Activated T-cell treated with anti-CD3 and anti-CD28 coated beads, Interleukin-2, amount 50 U/mL, for 24 hours (primary cell): ENCODE data around the gene HID1.

ENCODE experiments used
- DNase-seq: peaks from one replicate; pipeline ENCODE4 v3.0.0-alpha.2; 2020
- H3K27ac Mint-ChIP-seq: 2 replicates; pipeline ENCODE4 v1.8.0; 2020; ENCODE audit warnings: mild to moderate bottlenecking, mixed read lengths
- H3K27me3 Mint-ChIP-seq: 2 replicates; pipeline ENCODE4 v1.8.0; 2020; ENCODE audit warnings: mixed read lengths
- H3K36me3 Mint-ChIP-seq: 2 replicates; pipeline ENCODE4 v1.8.0; 2020; ENCODE audit warnings: low read depth, mixed read lengths
- H3K4me1 Mint-ChIP-seq: 2 replicates; pipeline ENCODE4 v1.8.0; 2020; ENCODE audit warnings: low read depth, mixed read lengths
- H3K4me3 Mint-ChIP-seq: 2 replicates; pipeline ENCODE4 v1.8.0; 2020; ENCODE audit warnings: mild to moderate bottlenecking, moderate library complexity, mixed read lengths
- H3K9me3 Mint-ChIP-seq: 2 replicates; pipeline ENCODE4 v1.8.0; 2020; ENCODE audit warnings: mixed read lengths

The HID1 gene

DNA sequence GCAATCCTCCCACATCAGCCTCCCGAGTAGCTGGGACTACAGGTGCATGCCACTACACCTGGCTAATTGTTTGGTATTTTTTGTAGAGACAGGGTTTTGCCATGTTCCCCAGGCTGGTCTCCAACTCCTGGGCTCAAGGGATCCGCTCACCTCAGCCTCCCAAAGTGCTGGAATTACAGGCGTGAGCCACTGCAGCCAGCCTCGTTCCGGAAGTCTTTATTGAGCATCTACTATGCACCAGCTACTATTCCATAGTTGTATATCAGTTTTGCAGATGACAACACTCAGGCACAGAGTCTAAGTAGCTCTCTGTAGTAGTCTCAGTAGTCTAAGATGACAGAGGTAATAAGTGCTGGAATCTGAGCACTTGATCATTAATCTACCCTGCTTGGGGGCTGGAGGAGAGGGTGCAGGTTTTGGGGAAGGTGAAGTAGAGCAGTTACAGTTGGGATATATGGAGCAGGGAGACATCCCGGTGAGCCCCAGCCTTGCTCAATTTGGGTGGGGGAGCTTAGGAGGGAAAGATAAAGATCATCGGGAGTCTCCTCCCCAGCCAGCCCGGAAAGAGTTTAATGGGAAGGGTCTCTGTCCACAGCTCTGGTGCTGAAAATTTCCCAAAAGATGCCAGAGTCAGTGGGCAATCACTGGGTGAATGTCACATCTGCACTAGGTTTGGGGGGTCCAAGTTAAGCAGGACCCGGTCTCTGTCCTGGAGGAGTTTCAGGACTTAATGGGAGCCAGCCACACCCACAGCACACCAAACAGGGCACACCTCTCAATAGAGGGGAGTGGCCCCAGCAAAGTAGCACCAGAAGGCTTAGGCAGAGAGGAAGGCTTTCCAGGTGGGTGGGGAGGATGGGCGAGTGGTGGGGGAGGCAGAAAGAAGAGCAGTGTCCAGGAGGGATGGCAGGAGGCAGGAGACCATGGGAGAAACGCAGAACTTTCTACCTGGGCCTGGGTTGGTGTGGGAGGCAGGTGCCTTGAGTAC lies 35.2 kb downstream of the HID1 start:
- H3K4me3 Mint-ChIP-seq: no peak overlapping the region
- no peaks in the 10 kb centered on the region for H3K9me3 Mint-ChIP-seq
- H3K36me3 Mint-ChIP-seq: no peaks in the 10 kb centered on the region
- no peak overlapping the region for H3K27ac Mint-ChIP-seq
- DNase-seq: no peak
- peaks cover 73% of the 10 kb centered on the region for H3K27me3 Mint-ChIP-seq
- no peaks in the 10 kb centered on the region for H3K4me1 Mint-ChIP-seq

DNA sequence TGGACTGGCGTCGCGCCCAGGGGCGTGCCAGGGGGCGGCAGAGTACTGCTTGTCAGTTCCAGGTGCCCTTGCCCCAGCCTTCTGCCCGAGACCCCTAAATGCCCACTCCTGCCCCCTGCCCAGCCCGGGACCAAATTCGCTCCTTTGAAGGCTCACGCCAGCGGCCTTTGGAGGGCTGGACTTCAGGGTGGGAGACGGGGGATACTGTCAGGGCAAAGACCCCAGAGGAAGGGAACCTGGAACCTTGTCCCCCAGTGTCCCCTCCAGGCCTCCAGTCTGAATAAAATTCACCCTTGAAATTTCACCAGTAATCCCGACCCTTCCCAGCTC lies 36.1 kb downstream of the HID1 start:
- Mint-ChIP-seq H3K36me3 (no peaks in the 10 kb centered on the region), H3K9me3 (no peaks in the 10 kb centered on the region), H3K4me1 (no peaks in the 10 kb centered on the region), H3K4me3 (no peak overlapping the region), H3K27ac (no peak overlapping the region), H3K27me3 (peaks cover 76% of the 10 kb centered on the region)
- DNase-seq: no peak

DNA sequence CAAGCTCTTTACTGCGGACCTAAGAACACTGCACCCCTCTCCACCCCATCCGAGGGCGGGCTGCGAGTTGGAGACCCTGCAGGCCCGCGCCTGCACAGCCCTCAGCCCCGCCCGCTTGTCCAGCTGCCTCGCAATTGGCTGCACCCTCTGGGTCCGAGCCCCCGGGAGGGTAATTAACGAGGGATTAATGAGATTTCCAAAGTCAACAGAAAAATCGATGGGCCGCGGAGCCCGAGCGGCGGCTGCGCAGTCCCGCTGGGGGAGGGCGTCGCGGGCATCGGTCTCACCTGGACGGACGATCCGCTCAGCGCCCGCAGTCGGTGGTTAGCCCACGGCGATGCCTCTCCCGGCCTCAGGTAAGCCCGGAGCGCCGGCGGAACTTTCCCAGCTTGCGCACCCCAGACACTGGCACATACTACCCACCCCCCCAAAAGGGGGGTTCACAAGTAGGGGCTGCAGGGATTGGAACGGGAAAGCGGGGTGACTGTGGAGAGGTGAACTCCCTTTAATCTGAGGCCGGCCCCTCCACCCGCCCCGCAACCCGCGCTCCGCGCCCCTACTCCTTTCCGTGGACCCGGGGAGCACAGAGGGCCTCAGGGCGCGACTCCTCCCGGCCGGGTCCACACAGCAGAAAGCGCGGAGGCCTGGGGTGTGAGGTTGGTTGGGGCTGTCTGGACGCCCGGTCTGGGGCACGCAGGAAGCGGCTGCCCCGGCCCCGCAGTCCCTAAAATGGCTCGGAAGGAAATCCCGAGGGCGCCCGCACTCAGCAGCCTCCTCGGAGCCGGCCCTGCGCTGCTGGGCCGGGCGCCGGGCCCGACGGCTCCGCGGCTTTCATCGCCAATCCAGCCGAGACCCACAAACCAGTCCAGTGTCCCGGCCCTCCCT lies 36.7 kb downstream of the HID1 start, which contains the start of gene OTOP3:
OTOP3 (plus strand) TSS at position 314 of the 885 bp plus-strand sequence; CDS start at position 338, 24 bp downstream.
- H3K4me3 Mint-ChIP-seq: no peak within 1 kb of the TSS
- no peak within 1 kb of the TSS for H3K27ac Mint-ChIP-seq
- no peak for DNase-seq
- H3K4me1 Mint-ChIP-seq: no peaks in the 10 kb centered on the region
- H3K27me3 Mint-ChIP-seq: peaks cover 79% of the 10 kb centered on the region
- no peaks in the 10 kb centered on the region for H3K36me3 Mint-ChIP-seq
- no peaks in the 10 kb centered on the region for H3K9me3 Mint-ChIP-seq

DNA sequence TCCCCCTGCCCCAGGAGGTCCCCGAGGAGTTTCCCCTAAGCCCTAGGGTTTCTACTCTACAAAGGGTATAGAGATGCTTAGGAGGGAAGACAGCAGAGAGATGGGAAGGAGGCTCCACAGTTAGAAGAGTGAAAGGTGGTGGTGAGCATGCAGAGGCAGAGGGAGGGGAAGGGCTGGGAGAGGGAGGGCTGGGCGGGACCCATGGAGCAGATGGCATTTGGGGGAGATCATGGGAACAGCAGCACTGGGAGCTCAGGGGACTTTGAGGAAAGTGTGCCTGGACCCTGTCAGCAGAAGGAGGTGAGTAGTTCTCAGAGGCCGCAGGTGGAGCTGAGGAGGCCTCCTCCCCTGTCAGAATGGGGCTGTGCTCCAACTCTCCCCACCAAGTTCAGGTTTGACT lies 37.5 kb downstream of the HID1 start:
- no peaks in the 10 kb centered on the region for H3K9me3 Mint-ChIP-seq
- H3K27ac Mint-ChIP-seq: no peak overlapping the region
- no peak overlapping the region for H3K4me3 Mint-ChIP-seq
- no peaks in the 10 kb centered on the region for H3K36me3 Mint-ChIP-seq
- no peak for DNase-seq
- H3K4me1 Mint-ChIP-seq: no peaks in the 10 kb centered on the region
- H3K27me3 Mint-ChIP-seq: peaks cover 84% of the 10 kb centered on the region

DNA sequence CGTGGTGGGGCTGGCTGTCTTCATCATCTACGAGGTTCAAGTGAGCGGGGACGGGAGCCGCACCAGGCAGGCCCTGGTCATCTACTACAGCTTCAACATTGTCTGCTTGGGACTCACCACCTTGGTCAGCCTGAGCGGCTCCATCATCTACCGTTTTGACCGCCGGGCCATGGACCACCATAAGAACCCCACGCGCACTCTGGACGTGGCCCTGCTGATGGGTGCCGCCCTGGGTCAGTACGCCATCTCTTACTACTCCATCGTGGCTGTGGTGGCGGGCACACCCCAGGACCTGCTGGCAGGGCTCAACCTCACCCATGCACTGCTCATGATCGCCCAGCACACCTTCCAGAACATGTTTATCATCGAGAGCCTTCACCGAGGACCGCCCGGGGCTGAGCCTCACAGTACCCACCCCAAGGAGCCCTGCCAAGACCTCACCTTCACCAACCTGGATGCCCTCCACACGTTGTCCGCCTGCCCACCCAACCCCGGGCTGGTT lies 42.0 kb downstream of the HID1 start:
- Mint-ChIP-seq H3K36me3 (no peaks in the 10 kb centered on the region), H3K9me3 (no peaks in the 10 kb centered on the region), H3K4me1 (no peaks in the 10 kb centered on the region), H3K27me3 (peaks cover 78% of the 10 kb centered on the region), H3K27ac (no peak overlapping the region), H3K4me3 (no peak overlapping the region)
- DNase-seq: no peak

DNA sequence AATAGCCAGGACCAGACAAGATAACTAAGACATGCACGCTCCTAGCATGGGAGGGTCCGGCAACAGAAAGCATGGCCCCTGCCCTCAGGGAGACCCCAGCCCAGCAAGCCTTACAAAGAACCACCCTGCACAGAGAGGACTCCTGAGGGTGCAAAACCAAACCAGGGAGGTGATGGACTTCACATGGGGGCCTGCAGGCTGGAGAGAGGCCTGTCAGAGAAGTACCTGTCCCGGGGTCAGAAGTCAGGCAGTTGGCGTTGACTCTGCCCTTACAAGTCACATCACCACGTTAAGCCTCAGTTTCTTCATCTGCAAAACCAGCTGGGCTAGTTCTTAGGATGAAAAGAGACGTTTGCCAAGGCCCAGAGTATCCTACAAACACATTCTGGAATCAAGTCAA lies 43.8 kb downstream of the HID1 start:
- Mint-ChIP-seq H3K9me3 (no peaks in the 10 kb centered on the region), H3K27ac (no peak overlapping the region), H3K4me3 (no peak overlapping the region), H3K4me1 (peaks cover 8% of the 10 kb centered on the region), H3K36me3 (no peaks in the 10 kb centered on the region), H3K27me3 (peaks cover 80% of the 10 kb centered on the region)
- DNase-seq: no peak

DNA sequence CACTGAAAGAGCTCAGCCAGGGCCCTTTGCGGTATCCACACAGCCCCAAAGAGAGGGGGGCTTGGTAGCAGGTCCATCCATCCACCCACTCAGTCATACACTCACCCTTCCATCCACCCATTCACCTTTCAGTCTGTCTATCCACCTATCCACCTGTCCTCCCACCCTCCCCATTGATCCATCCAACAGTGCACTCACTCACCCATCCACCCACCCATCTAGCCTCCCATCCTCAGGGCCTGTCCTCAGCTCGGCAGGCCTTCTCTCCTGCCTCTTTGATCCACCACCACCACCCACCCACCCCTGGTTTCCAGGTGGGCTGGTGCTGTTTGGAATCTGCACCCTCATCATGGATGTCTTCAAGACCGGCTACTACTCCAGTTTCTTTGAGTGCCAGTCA lies 47.3 kb downstream of the HID1 start:
- H3K4me1 Mint-ChIP-seq: peaks cover 18% of the 10 kb centered on the region
- DNase-seq: no peak
- peaks cover 77% of the 10 kb centered on the region for H3K27me3 Mint-ChIP-seq
- H3K9me3 Mint-ChIP-seq: no peaks in the 10 kb centered on the region
- H3K36me3 Mint-ChIP-seq: no peaks in the 10 kb centered on the region
- H3K4me3 Mint-ChIP-seq: no peak overlapping the region
- no peak overlapping the region for H3K27ac Mint-ChIP-seq

DNA sequence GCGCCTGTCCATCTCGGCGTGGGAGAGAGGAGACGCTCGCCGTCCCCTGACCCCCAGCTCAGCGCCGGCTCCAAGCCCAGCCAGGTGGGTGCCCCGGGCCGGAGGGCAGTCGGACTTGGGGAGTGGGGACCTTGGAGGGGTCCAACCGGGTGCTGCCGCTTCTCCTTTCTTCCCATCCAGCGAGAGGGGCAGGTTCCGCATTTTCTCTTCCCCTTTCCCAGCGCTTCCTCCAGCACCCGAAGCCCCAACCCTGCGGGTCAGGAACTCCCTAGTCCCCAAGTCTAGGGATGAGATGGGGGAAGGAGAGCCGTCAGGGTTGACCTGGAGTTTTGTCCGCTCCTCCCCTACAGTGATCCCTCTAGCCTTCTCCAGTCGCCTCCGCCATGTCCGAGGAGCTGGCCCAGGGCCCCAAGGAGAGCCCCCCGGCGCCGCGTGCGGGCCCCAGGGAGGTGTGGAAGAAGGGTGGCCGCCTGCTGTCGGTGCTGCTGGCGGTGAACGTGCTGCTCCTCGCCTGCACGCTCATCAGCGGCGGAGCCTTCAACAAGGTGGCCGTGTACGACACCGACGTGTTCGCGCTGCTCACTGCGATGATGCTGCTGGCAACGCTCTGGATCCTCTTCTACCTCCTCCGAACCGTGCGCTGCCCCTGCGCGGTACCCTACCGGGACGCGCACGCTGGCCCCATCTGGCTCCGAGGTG lies 48.2 kb downstream of the HID1 start, which contains the start of gene OTOP2:
OTOP2 (plus strand) TSS at position 24 of the 699 bp plus-strand sequence; CDS start at position 384, 360 bp downstream.
- no peaks in the 10 kb centered on the region for H3K9me3 Mint-ChIP-seq
- peaks cover 81% of the 10 kb centered on the region for H3K27me3 Mint-ChIP-seq
- DNase-seq: peak; percentile 43
- no peak within 1 kb of the TSS for H3K27ac Mint-ChIP-seq
- peak within 1 kb of the TSS; percentile 10 for H3K4me3 Mint-ChIP-seq
- no peaks in the 10 kb centered on the region for H3K36me3 Mint-ChIP-seq
- peaks cover 18% of the 10 kb centered on the region for H3K4me1 Mint-ChIP-seq

DNA sequence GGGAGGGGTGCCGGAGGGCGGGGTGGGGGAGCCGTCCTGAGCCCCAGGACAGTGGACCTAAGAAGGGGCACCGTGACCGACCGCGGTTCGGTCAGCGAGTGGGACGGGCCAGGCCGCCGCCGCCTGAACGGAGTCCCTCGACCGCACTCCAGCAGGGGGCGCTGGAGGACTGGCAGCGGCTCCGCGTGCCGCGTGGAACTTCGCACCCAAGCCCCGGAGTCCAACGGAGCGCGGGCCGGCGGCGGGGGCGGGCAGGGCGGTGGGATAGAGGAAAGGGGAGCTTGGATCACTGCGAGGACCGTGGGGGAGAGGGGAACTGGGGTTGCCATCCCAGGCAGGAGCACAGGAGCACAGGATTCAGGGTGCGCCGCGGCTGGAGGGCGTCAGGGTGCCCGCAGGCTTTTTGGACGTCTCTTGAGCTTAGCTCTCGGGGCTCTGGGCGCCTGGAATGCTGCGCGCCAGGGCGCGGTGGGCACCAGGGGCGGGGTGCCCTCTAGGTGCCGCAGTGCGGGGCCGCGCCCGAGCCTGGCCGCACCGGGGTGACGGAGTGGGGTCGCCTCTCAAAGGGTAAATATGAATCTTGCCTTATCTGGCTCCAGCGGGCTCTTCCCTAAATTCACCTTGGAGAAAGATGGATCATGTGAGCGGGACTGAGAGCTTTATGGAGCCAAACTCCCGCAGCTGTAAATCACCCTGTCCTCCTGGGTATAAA lies 48.9 kb downstream of the HID1 start:
- no peak overlapping the region for H3K27ac Mint-ChIP-seq
- peaks cover 84% of the 10 kb centered on the region for H3K27me3 Mint-ChIP-seq
- no peaks in the 10 kb centered on the region for H3K9me3 Mint-ChIP-seq
- H3K36me3 Mint-ChIP-seq: no peaks in the 10 kb centered on the region
- peaks cover 18% of the 10 kb centered on the region for H3K4me1 Mint-ChIP-seq
- no peak overlapping the region for H3K4me3 Mint-ChIP-seq
- DNase-seq: peak; percentile 84

DNA sequence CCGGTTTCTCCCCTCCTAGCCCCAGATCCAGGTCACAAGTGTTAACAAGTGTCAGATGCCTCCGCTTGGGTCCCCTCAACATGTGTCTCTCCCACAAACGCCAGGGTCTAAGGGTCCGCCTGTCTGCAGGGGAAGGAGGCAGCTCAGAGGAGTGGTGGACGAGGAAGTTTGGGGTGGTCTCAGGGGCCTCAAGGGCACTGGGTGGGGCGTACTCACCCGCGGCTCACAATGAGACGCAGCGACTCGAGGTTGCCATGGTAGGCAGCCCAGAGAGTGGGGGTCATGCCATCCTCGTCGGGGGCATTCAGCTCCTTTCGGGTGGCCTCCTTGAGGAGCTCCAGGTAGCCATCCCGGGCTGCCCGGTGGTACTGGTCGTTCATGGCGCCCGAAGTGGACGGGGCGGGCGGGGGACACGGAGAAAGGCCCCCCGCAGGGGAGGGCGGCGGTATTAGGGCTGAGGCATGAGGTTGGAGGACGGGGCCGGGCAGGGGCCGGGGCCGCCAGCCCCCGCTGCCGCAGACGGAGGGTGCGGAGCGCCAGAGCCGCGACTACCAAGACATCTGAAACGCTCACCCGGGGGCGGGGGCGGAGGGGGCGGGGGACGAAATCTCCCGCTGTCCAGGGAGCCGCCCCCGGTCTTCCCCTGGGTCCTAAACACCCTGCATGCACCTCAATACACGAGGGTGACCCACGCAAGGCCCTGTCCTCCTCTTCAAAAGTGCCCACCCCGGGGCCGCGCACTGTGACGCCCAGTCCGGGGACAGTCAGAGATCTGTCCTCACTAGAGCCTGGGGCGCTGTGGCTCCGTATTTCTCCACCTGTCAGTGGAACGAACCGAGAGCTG lies 49.6 kb downstream of the HID1 start, which contains the start of gene USH1G:
USH1G (minus strand) TSS at position 562 of the 844 bp plus-strand sequence; CDS start at position 380, 182 bp downstream.
- Mint-ChIP-seq H3K27ac (no peak within 1 kb of the TSS), H3K9me3 (no peaks in the 10 kb centered on the region), H3K4me1 (peaks cover 18% of the 10 kb centered on the region), H3K27me3 (peaks cover 81% of the 10 kb centered on the region), H3K36me3 (no peaks in the 10 kb centered on the region), H3K4me3 (peak within 1 kb of the TSS; percentile 25)
- DNase-seq: no peak

DNA sequence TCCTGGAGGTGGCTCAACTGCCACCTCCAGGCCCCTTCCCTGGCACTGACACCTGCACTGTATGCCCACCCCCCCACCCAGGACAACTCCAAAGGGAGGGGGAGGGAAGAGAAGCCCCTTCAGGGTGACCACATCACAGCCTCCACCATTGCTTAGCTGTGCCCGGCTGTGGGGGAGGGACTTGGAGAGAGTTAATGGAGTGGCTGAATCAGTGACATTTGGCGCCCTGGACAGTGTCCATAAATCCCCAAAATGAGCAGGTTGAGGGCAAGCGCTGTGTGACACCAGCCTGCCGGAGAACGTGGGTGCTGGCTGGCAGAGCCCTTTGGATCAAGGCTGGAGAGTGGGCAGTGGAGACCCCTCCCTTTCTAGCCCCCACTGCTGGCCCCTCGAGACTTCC lies 50.4 kb downstream of the HID1 start:
- Mint-ChIP-seq H3K4me3 (no peak overlapping the region), H3K4me1 (peaks cover 18% of the 10 kb centered on the region), H3K36me3 (no peaks in the 10 kb centered on the region), H3K27ac (no peak overlapping the region), H3K27me3 (peaks cover 76% of the 10 kb centered on the region), H3K9me3 (no peaks in the 10 kb centered on the region)
- no peak for DNase-seq

DNA sequence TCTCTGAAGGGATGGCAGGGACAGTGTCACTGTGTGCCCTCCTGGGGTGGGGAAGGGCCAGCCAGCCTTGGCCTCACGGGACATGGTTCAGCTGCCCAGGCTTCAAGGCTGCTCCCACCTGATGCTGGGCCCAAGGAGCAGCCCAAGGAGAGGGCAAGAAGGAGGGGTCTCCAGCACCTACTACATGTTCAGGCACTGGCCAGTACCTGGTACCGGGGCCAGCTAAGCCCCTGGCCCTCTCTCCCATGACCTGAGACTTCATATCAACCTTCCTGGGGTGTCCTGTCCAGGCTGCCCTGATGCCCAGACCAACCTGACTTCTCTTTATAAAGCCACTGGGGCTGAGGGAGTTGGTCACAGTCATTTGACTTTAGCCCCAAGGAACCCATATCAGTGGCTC lies 50.8 kb downstream of the HID1 start:
- H3K9me3 Mint-ChIP-seq: no peaks in the 10 kb centered on the region
- peaks cover 79% of the 10 kb centered on the region for H3K27me3 Mint-ChIP-seq
- H3K4me3 Mint-ChIP-seq: no peak overlapping the region
- DNase-seq: no peak
- no peaks in the 10 kb centered on the region for H3K36me3 Mint-ChIP-seq
- no peak overlapping the region for H3K27ac Mint-ChIP-seq
- H3K4me1 Mint-ChIP-seq: peaks cover 18% of the 10 kb centered on the region
